ENCODE data around the gene DUSP5. TPM values are rescaled to one million over a fixed set of nuclear protein-coding genes. Genes with fewer than 3 reads are reported as not detected.

Gene DUSP5
- total RNA-seq, 1 experiment from 2014 or later = 106 TPM

GRCh38 chr10:110490640-110491039, 7.1 kb upstream of the DUSP5 start:
- TF ChIP-seq CTCF (IDR thresholded peaks at IDR 0.05; ENCODE audit: unreplicated experiment) = no peak
- no peak overlapping the region for H3K27ac Mint-ChIP-seq (ENCODE audit: low read depth, unreplicated experiment)
- H3K4me3 Mint-ChIP-seq (ENCODE audit: unreplicated experiment) = no peak overlapping the region
- no TSS peak for BruUV-seq (replicated peaks)
- H3K9me3 Mint-ChIP-seq (ENCODE audit: unreplicated experiment) = no peaks in the 10 kb centered on the region
- no peak for DNase-seq (ENCODE audit: unreplicated experiment)
- H3K4me1 Mint-ChIP-seq (ENCODE audit: insufficient read depth, unreplicated experiment) = peaks cover 30% of the 10 kb centered on the region
- ChIA-PET POLR2A (interaction anchor here (0.6 kb wide), 2 partner anchors 37 to 52 kb away, joined by 3 read pairs; no protein-coding TSS in a partner anchor), CTCF (interaction anchor here (1.0 kb wide), 1 partner anchor 8 kb away, joined by 3 read pairs; no protein-coding TSS in a partner anchor)
- intact Hi-C loops (cut with micrococcal nuclease) = no loop called here
- peaks cover 6% of the 10 kb centered on the region for H3K36me3 Mint-ChIP-seq (ENCODE audit: insufficient read depth, unreplicated experiment)
- H3K27me3 Mint-ChIP-seq (ENCODE audit: insufficient read depth, unreplicated experiment) = no peaks in the 10 kb centered on the region

- CTCF ChIA-PET = interaction anchor here (1.1 kb wide), 1 partner anchor 55 kb away, joined by 3 read pairs; no protein-coding TSS in a partner anchor
- H3K4me3 Mint-ChIP-seq (ENCODE audit: unreplicated experiment) = no peak overlapping the region
- intact Hi-C loops (cut with micrococcal nuclease) = no loop called here
- no peak for DNase-seq (ENCODE audit: unreplicated experiment)
- no peaks in the 10 kb centered on the region for H3K27me3 Mint-ChIP-seq (ENCODE audit: insufficient read depth, unreplicated experiment)
- H3K4me1 Mint-ChIP-seq (ENCODE audit: insufficient read depth, unreplicated experiment) = peaks cover 38% of the 10 kb centered on the region
- POLR2A ChIA-PET = interaction anchor here (1.0 to 1.2 kb wide), 2 partner anchors 19 to 135 kb away, joined by 3 to 4 read pairs; no protein-coding TSS in a partner anchor
- TF ChIP-seq CTCF (IDR thresholded peaks at IDR 0.05; ENCODE audit: unreplicated experiment) = no peak
- no peak overlapping the region for H3K27ac Mint-ChIP-seq (ENCODE audit: low read depth, unreplicated experiment)
- peaks cover 6% of the 10 kb centered on the region for H3K36me3 Mint-ChIP-seq (ENCODE audit: insufficient read depth, unreplicated experiment)
- BruUV-seq (replicated peaks) = no TSS peak
- H3K9me3 Mint-ChIP-seq (ENCODE audit: unreplicated experiment) = no peaks in the 10 kb centered on the region
Observed at GRCh38 chr10:110491346-110491745, 6.4 kb upstream of the DUSP5 start.

DNA sequence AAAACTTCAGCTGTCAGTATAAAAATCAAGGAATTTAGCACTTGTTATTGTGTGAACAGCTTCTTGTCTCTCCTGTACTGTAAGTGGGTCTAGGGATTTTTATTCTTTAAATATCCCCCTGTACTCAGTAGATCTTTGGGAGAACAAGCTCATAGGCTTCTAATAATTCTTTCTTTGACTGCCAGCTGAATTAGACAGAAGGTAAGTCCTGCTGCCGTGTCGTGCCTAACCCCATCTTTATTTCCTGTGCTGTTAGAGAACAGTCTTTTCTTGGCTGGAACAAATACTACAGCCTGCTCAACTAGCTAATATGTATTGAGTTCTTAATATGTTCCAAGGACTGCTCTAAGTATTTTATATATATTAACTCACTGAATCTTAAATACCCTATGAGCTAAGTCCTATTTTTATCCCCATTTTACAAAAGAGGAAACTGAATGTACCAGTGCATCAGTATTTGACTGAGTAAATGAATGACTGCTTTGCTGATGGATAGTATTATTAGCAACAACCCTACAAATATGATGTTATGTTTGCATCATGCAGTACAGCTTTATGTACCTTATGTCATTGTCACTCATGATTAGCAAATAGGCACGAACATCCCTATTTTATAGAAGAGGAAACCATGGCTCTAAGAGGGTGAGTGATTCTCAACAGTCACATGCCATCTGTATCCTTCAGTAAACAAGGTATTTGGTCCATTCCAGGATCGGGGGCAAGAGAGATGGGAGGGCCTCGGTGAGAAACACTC, 5.5 kb upstream of the DUSP5 start:
- TF ChIP-seq CTCF (IDR thresholded peaks at IDR 0.05; ENCODE audit: unreplicated experiment) = no peak
- DNase-seq (ENCODE audit: unreplicated experiment) = no peak
- Mint-ChIP-seq H3K36me3 (ENCODE audit: insufficient read depth, unreplicated experiment) (peaks cover 6% of the 10 kb centered on the region), H3K9me3 (ENCODE audit: unreplicated experiment) (no peaks in the 10 kb centered on the region), H3K4me1 (ENCODE audit: insufficient read depth, unreplicated experiment) (peaks cover 45% of the 10 kb centered on the region), H3K27me3 (ENCODE audit: insufficient read depth, unreplicated experiment) (no peaks in the 10 kb centered on the region), H3K4me3 (ENCODE audit: unreplicated experiment) (no peak overlapping the region), H3K27ac (ENCODE audit: low read depth, unreplicated experiment) (no peak overlapping the region)
- intact Hi-C loops (cut with micrococcal nuclease) = no loop called here
- no TSS peak for BruUV-seq (replicated peaks)
- POLR2A ChIA-PET = interaction anchor here (1.0 to 1.3 kb wide), 3 partner anchors 20 to 136 kb away, joined by 3 to 4 read pairs (median 4); no protein-coding TSS in a partner anchor
- CTCF ChIA-PET = interaction anchor here (0.8 to 1.2 kb wide), 5 partner anchors 10 to 608 kb away, joined by 3 to 4 read pairs (median 3); no protein-coding TSS in a partner anchor

DNA sequence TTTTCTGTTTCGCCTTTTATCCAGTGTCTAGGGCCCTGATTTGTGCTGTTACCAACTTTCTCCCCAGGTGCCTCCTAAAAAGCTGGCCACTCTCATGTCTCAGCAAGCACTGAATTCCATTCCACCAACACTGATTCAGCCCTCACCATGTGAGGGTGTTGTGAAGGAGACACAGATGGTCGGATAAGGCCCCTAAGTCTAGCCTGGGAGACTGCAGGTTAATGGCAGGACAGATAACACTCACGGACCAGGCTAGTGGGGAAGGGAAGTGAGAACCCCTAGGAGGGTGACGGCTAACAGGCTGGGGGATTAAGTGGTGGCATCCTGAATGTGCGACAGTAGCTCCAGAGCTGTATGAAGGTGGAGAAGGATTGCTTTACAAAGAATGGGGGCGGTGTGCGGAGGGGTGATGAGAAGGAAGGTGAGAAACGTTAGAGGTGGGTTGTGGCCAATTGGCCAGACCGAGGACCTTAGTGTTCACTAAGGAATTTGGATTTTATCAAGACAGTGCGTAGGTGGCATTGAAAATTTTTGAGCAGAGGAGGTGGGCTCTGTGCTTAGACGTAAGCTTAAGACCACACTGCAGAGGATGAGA, 3.8 kb upstream of the DUSP5 start:
- POLR2A ChIA-PET = interaction anchor here (1.1 to 1.6 kb wide), 2 partner anchors 10 to 95 kb away, joined by 3 to 5 read pairs; no protein-coding TSS in a partner anchor
- intact Hi-C loops (cut with micrococcal nuclease) = no loop called here
- H3K36me3 Mint-ChIP-seq (ENCODE audit: insufficient read depth, unreplicated experiment) = peaks cover 6% of the 10 kb centered on the region
- no peak for DNase-seq (ENCODE audit: unreplicated experiment)
- BruUV-seq (replicated peaks) = no TSS peak
- CTCF ChIA-PET = interaction anchor here (0.6 to 1.1 kb wide), 3 partner anchors 117 to 183 kb away, joined by 3 to 4 read pairs (median 3); no protein-coding TSS in a partner anchor
- no peak for TF ChIP-seq CTCF (IDR thresholded peaks at IDR 0.05; ENCODE audit: unreplicated experiment)
- H3K4me1 Mint-ChIP-seq (ENCODE audit: insufficient read depth, unreplicated experiment) = peaks cover 42% of the 10 kb centered on the region
- no peak overlapping the region for H3K4me3 Mint-ChIP-seq (ENCODE audit: unreplicated experiment)
- no peaks in the 10 kb centered on the region for H3K27me3 Mint-ChIP-seq (ENCODE audit: insufficient read depth, unreplicated experiment)
- H3K9me3 Mint-ChIP-seq (ENCODE audit: unreplicated experiment) = no peaks in the 10 kb centered on the region
- peak overlapping the region; percentile 2 for H3K27ac Mint-ChIP-seq (ENCODE audit: low read depth, unreplicated experiment)
